ENCODE results near the gene PLPP6.

PLPP6 gene

DNA sequence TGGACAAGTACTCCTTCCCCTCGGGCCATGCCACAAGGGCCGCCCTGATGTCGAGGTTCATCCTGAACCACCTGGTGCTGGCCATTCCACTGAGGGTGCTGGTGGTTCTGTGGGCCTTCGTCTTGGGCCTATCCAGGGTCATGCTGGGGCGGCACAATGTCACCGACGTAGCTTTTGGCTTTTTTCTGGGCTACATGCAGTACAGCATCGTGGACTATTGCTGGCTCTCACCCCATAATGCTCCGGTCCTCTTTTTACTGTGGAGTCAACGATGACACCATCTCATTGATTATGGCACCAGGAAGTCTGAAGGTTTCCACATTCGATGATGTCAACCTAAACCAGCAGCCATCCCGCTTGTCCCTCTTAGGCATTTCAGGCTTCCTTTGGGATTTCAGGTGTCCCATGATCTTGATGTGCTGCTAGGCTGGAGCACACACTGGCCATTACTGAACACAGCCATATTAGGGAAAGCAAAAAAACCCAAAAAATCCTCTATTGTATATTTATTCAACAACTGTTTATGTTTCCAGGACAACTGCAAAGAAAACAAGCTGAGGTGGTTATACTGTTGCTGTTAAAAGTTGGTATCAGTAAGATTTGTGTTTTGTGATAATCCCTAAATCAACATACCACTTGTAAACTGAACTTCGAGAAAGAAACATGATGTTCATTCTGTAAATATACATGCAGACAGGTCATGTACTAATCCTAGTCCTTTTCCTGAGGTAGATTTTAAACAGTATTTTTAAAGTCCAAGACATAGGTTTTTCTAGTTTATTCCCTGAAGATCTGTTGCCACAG is 1.1 kb downstream of the PLPP6 start:
- DNase-seq = peak; percentile 38

- no peak for DNase-seq
These were observed 1.9 kb downstream of the PLPP6 start for GRCh38 chr9:4663956-4664355.

DNA sequence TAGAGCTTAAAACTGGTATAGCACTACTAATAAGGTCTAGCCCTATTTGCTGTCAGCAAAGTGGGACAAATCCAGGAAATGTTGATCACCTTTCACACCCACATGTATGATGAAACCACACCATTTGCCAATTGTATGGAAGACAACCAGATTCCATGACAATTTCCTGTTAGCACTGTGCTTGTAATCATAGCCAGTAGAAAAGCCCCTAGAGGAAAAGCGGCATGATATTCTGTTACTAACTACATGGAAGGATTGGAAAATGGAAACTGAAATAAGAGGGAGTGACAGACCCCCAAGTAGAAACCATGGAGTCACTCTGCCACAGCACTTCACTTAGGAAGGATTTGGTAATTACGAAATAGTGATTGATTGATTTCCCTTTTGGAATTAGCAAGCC is 3.3 kb downstream of the PLPP6 start:
- no peak for DNase-seq

- peak; percentile 41 for DNase-seq
These were observed 4.1 kb downstream of the PLPP6 start, which contains the start of gene SPATA6L for GRCh38 chr9:4666042-4666699. Gene SPATA6L (minus strand): TSS chr9:4666480. CDS start chr9:4666250, 230 bp downstream.

- peak; percentile 18 for DNase-seq
These were observed 5.6 kb downstream of the PLPP6 start for GRCh38 chr9:4667681-4668080.

DNA sequence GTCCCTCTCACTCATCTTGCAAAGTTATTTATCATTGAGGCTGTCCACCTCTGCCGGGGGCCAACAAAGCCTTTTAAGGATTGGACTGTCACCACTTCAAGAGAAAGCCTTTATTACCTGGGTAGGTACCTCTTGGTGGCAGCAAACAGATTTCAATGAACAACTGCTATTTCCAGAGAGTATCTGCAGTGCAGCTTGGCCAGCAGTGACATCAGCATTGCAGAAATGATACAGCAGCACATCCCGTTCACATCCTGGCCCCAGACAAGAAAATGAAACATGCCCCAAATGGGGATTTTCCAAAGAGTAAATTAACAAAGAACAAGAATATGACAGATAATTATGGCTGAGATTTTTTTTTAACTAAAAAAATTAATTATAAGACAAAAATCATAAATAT is 6.5 kb downstream of the PLPP6 start:
- DNase-seq = no peak

GRCh38 chr9:4669890-4670289 is 7.8 kb downstream of the PLPP6 start:
- DNase-seq = no peak

- no peak for DNase-seq
These were observed 8.5 kb downstream of the PLPP6 start for GRCh38 chr9:4670591-4670990.

DNA sequence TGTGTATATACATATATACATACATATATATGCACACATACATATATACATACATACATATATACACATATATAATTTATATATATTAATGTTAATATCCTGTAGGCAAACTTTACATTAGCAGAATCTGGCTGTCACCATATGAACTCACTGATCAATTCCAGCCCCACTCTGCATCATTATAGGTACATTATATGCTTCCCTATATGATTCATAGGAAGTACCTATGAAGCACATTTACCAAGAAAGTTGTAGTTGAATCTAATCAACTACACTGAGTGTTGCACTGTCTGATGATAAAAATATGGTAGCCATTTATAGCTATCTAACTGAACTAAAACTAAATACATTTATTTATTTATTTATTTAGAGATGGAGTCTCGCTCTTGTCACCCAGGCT is 9.6 kb downstream of the PLPP6 start:
- no peak for DNase-seq

DNA sequence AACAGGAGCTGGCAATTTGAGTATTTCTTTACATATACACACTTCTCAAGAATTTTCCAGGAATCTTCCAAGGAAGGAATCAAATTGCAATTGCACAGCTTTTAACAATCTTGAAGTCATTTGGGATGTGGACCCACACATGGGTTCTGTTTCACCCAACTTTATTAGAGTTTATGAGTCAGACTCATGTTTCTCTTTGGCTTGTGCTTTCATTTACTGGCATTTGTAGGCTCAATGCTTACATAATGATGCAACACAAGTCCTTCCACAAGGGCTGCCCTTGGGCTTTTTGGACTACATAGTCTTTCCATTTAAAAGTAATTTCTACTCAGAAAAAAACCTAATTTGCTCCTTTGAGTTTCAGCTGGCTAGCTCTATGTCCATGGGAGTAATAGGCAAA is 12.7 kb downstream of the PLPP6 start:
- no peak for DNase-seq

- DNase-seq = no peak
These were observed 15.3 kb downstream of the PLPP6 start for GRCh38 chr9:4677392-4677791.

DNA sequence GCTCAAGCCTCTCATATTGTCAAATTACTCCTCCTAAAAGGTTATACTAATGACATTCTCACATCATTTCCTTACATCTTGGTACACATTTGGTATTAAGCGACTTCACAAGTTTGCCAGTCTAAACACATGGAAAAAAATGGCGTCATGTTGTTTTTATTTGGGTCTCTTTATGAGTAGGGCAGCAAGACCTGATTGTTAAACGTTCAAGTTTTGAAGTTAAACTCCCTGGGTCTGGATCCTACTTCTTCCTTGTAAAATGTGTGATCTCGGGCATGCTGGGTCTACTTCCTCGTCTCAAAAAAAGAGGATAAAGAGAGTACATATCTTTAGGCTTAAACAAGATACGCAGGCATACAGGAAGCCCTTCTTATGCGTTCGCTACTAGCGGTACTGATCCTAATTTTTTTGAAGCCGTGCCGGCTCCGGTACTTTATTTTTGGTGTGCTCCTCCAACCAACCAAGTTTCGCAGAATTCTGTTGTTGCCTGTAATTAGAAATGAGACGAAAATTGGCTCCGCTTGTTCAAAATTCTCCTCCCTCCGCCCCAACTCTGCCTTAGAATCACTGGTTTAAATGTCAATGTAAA is 16.7 kb downstream of the PLPP6 start:
- DNase-seq = no peak

- peak; percentile 98 for DNase-seq
These were observed 17.4 kb downstream of the PLPP6 start, which contains the start of gene CDC37L1 for GRCh38 chr9:4679268-4680172. Gene CDC37L1 (plus strand): TSS chr9:4679569. CDS start chr9:4679768, 199 bp downstream.

GRCh38 chr9:4680173-4680525 is 18.1 kb downstream of the PLPP6 start:
- peak; percentile 15 for DNase-seq

- DNase-seq = no peak
These were observed 18.7 kb downstream of the PLPP6 start for GRCh38 chr9:4680750-4681149.

GRCh38 chr9:4684820-4685219 is 22.7 kb downstream of the PLPP6 start:
- no peak for DNase-seq

GRCh38 chr9:4686112-4686511 is 24.0 kb downstream of the PLPP6 start:
- DNase-seq = no peak

GRCh38 chr9:4686584-4686983 is 24.5 kb downstream of the PLPP6 start:
- DNase-seq = no peak

DNA sequence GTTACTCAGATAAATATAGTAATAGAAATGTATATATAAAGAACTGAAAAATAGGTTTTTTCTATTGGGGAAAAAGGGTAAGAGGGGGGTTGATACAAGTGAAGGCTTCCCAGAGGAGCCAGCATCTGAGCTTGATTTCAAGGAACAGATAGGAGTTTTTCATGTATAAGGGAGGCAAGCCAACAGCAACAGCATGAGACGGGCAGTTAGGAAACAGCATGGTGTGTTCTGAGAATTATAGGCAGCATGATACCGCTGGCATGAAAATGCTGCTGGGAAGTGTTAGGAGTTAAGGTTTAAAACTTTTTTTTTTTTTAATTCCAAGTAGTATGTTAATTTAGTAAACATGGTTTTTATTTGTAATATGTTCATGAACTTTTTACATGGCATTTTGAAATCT is 26.9 kb downstream of the PLPP6 start:
- DNase-seq = no peak

- no peak for DNase-seq
These were observed 27.6 kb downstream of the PLPP6 start for GRCh38 chr9:4689687-4690104.

DNA sequence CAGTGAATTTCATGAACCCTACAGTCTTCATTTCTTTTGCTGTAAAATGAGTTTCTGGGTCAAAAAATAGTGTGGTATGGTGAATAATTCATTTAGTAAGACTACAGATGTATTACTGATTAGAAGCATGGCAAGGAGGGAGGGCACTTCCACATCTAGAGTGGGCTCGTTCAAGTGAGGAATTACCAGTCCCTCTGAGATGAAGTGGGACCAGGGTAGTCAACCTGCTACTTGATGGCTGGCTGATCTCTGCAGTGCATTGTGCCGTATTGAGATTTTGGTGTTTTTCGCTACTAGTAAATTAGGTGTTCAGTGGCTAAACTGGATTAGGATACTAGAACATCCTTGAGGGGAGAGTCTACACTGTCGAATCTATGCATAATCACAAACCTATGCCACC is 28.1 kb downstream of the PLPP6 start:
- no peak for DNase-seq

GRCh38 chr9:4691795-4692194 is 29.7 kb downstream of the PLPP6 start:
- no peak for DNase-seq

DNA sequence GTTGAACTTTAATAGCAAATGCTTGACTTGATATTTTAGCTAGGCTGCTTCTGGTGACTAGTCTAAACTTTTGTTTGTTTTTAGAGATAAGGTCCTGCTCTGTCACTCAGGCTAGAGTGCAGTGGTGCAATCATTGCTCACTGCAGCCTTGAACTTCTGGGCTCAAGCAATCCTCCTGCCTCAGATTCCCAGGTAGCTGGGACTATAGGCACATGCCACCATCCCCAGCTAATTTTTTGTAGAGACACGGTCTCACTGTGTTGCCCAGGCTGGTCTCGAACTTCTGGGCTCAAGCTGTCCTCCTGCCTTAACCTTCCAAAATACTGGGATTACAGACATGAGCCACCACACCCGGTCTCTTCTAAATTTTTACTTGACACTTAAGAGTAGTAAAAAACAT is 38.0 kb downstream of the PLPP6 start:
- no peak for DNase-seq

Data from CD4-positive, alpha-beta T cell treated with Interleukin-10 for 1 hour (primary cell).